Neural crest cell (in vitro differentiated cells): Measurements from ENCODE around the gene TBX19. TPM values are rescaled to one million over a fixed set of nuclear protein-coding genes. Genes with fewer than 3 reads are reported as not detected.

Experiments used
- DNase-seq: peaks from one replicate; pipeline ENCODE4 v3.0.0; 2021; ENCODE audit warnings: low read depth, mixed read lengths, low spot score
- H3K27ac Mint-ChIP-seq: one replicate; pipeline ENCODE4 v1.8.0; 2021; ENCODE audit warnings: mild to moderate bottlenecking, mixed read lengths; ENCODE audit not compliant: unreplicated experiment
- H3K27me3 Mint-ChIP-seq: 2 replicates; pipeline ENCODE4 v1.8.0; 2021; ENCODE audit warnings: low read depth, mild to moderate bottlenecking, mixed read lengths
- H3K36me3 Mint-ChIP-seq: 2 replicates; pipeline ENCODE4 v1.8.0; 2021; ENCODE audit warnings: low read depth, mild to moderate bottlenecking, mixed read lengths
- H3K4me1 Mint-ChIP-seq: 2 replicates; pipeline ENCODE4 v1.8.0; 2021; ENCODE audit warnings: mixed read lengths
- H3K4me3 Mint-ChIP-seq: one replicate; pipeline ENCODE4 v1.8.0; 2021; ENCODE audit warnings: mild to moderate bottlenecking, mixed read lengths
- H3K9me3 Mint-ChIP-seq: 2 replicates; pipeline ENCODE4 v1.8.0; 2021; ENCODE audit warnings: mixed read lengths
- CTCF ChIP-seq: fragments of 200-600 bp; sonication (generic); conservative IDR thresholded peaks from 2 replicates; pipeline ENCODE4 v1.5.0; 2021; ENCODE audit warnings: antibody characterized with exemption, mild to moderate bottlenecking
- total RNA-seq: library from RNA; stranded (reverse); gene quantifications from 2 replicates; pipeline ENCODE4 v1.2.1, GENCODE V29; 2021

The TBX19 gene
- total RNA-seq, 1 donor from 2014 or later, result 0.68 TPM

- Mint-ChIP-seq H3K4me3 (no peak overlapping the region), H3K9me3 (peaks cover 11% of the 10 kb centered on the region), H3K27me3 (no peaks in the 10 kb centered on the region), H3K36me3 (peaks cover 3% of the 10 kb centered on the region), H3K27ac (no peak overlapping the region), H3K4me1 (no peaks in the 10 kb centered on the region)
- TF ChIP-seq CTCF, result no peak
- no peak for DNase-seq
These were observed 40.2 kb downstream of the TBX19 start for GRCh38 chr1:168320800-168321450.

- peaks cover 3% of the 10 kb centered on the region for H3K36me3 Mint-ChIP-seq
- peaks cover 11% of the 10 kb centered on the region for H3K9me3 Mint-ChIP-seq
- H3K4me1 Mint-ChIP-seq, result no peaks in the 10 kb centered on the region
- no peaks in the 10 kb centered on the region for H3K27me3 Mint-ChIP-seq
- DNase-seq, result no peak
- H3K27ac Mint-ChIP-seq, result no peak overlapping the region
- H3K4me3 Mint-ChIP-seq, result no peak overlapping the region
- no peak for TF ChIP-seq CTCF
These were observed 41.3 kb downstream of the TBX19 start for GRCh38 chr1:168321945-168322344.

DNA sequence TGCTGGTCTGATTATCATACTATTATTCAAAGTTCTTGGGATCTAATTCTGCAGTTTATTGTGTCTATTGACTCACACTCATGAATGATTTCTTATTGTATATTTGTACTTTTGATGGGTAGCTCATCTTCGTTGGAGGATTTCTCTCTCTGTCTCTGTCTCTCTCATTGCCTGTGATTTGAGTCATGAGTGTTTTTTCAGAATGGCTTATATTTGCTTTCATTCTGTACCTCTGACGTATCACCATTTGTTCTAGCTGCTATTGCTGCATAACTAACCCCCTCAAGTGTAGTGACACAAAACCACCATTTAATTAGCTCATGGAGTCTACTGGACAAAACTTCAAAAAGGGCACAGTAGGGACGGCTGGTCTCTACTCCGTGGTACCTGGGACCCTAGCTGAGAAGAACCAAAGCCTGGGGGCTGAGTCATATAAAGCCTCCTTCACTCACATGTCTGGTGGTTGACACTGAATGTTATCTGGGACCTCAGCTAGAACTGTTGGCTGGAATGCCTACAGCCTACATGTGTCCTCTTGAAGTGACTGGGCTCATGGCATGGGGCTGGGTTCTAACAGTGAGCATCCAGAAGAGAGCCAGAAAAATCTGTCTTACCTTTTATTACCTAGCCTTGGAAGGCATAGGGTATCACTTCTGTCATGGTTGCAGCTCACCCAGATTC lies 44.2 kb downstream of the TBX19 start:
- no peak overlapping the region for H3K4me3 Mint-ChIP-seq
- H3K4me1 Mint-ChIP-seq, result no peaks in the 10 kb centered on the region
- no peak for DNase-seq
- H3K9me3 Mint-ChIP-seq, result peaks cover 8% of the 10 kb centered on the region
- H3K27me3 Mint-ChIP-seq, result no peaks in the 10 kb centered on the region
- no peaks in the 10 kb centered on the region for H3K36me3 Mint-ChIP-seq
- no peak for TF ChIP-seq CTCF
- H3K27ac Mint-ChIP-seq, result no peak overlapping the region

DNA sequence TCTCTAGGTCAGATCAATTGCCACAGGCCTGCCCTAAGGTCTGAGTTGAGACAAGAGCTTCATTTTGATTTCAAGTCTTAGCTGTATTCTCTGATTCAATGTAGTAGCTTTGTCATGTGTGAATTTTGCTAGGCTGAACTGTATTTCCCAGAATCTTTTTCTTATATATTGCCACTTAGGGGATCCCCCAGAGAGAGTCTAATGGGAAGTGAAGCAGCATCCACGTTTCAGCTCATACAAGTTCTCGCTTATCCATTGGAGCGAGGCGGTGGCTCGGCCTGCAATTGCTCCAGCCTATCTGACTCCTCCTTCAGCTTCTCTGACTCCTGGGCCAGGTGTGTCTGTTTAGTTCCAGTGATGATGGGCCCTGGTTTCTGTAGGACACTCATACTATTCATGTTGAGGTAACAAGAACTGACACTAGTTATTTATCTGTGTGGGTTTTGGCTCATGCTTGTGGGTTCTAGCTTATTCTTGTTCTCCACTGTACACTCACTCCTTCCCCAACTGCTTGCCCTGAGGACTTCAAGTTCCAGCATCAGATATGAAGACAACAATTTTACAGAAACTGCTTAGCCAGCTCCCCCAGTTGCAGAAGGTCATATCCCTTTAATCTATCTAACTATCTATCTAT lies 48.2 kb downstream of the TBX19 start:
- H3K4me3 Mint-ChIP-seq, result no peak overlapping the region
- H3K9me3 Mint-ChIP-seq, result peaks cover 3% of the 10 kb centered on the region

GRCh38 chr1:168330285-168330684 lies 49.6 kb downstream of the TBX19 start:
- Mint-ChIP-seq H3K36me3 (no peaks in the 10 kb centered on the region), H3K4me3 (no peak overlapping the region), H3K9me3 (no peaks in the 10 kb centered on the region), H3K27ac (no peak overlapping the region), H3K4me1 (peaks cover 6% of the 10 kb centered on the region), H3K27me3 (no peaks in the 10 kb centered on the region)
- DNase-seq, result no peak
- TF ChIP-seq CTCF, result no peak

More for the DNA sequence above, 48.2 kb downstream of the TBX19 start:
- Mint-ChIP-seq H3K27me3 (no peaks in the 10 kb centered on the region), H3K27ac (no peak overlapping the region), H3K4me1 (peaks cover 4% of the 10 kb centered on the region), H3K36me3 (no peaks in the 10 kb centered on the region)
- DNase-seq, result no peak
- no peak for TF ChIP-seq CTCF
